Loucy (cell line): ENCODE measurements around the gene SMARCD3.

Experiments used
- H2AFZ ChIP-seq: fragments of 200-600 bp; sonication (generic); 2 replicates; pipeline ENCODE4 v1.6.0; 2016; ENCODE audit warnings: antibody characterized with exemption, mild to moderate bottlenecking, low read length, moderate library complexity
- H3F3A ChIP-seq: fragments of 200-600 bp; 2 replicates; pipeline ENCODE4 v1.6.0; 2016; ENCODE audit warnings: antibody characterized with exemption, low read depth, mild to moderate bottlenecking
- H3K27me3 ChIP-seq: fragments of 200-600 bp; sonication (generic); 2 replicates; pipeline ENCODE4 v1.6.1; 2014; ENCODE audit warnings: low read length, mild to moderate bottlenecking; ENCODE audit not compliant: insufficient read depth, poor library complexity, severe bottlenecking
- H3K36me3 ChIP-seq: fragments of 200-600 bp; sonication (generic); 2 replicates; pipeline ENCODE4 v1.6.1; 2016; ENCODE audit warnings: low read length; ENCODE audit not compliant: insufficient read depth
- H3K4me1 ChIP-seq: fragments of 200-600 bp; sonication (generic); 2 replicates; pipeline ENCODE4 v1.5.1; 2014; ENCODE audit warnings: low read length, mild to moderate bottlenecking; ENCODE audit not compliant: insufficient read depth, poor library complexity, severe bottlenecking
- H3K4me2 ChIP-seq: fragments of 200-600 bp; sonication (generic); 2 replicates; pipeline ENCODE4 v1.6.0; 2014; ENCODE audit warnings: antibody characterized with exemption, low read length, low read depth, mild to moderate bottlenecking; ENCODE audit not compliant: poor library complexity, severe bottlenecking
- H3K4me3 ChIP-seq: fragments of 200-600 bp; sonication (generic); 2 replicates; pipeline ENCODE4 v1.5.1; 2014; ENCODE audit warnings: low read length, mild to moderate bottlenecking, mixed read lengths; ENCODE audit not compliant: poor library complexity, severe bottlenecking
- H3K79me2 ChIP-seq: fragments of 200-600 bp; sonication (generic); 2 replicates; pipeline ENCODE4 v1.6.1; 2014; ENCODE audit warnings: low read length; ENCODE audit not compliant: insufficient read depth
- H3K9ac ChIP-seq: fragments of 200-600 bp; sonication (generic); 2 replicates; pipeline ENCODE4 v1.6.0; 2014; ENCODE audit warnings: mild to moderate bottlenecking, low read depth, low read length, moderate library complexity; ENCODE audit not compliant: poor library complexity, severe bottlenecking
- H3K9me2 ChIP-seq: fragments of 200-600 bp; sonication (generic); replicated peaks from 2 replicates; pipeline ENCODE4 v1.6.1; 2016; ENCODE audit warnings: low read depth, low read length, mixed read lengths
- H3K9me3 ChIP-seq: fragments of 200-600 bp; sonication (generic); 2 replicates; pipeline ENCODE4 v1.6.1; 2014; ENCODE audit warnings: mild to moderate bottlenecking, antibody characterized with exemption, low read length, low read depth; ENCODE audit not compliant: insufficient read depth
- H4K20me1 ChIP-seq: fragments of 200-600 bp; sonication (generic); 2 replicates; pipeline ENCODE4 v1.6.0; 2014; ENCODE audit warnings: antibody characterized with exemption, low read length, mild to moderate bottlenecking; ENCODE audit not compliant: insufficient read depth, poor library complexity, severe bottlenecking
- CTCF ChIP-seq: fragments of 200-600 bp; sonication (generic); conservative IDR thresholded peaks from 2 replicates; pipeline ENCODE4 v1.5.1; 2014; ENCODE audit warnings: mild to moderate bottlenecking, antibody characterized with exemption, low read length
- EZH2phosphoT487 ChIP-seq: fragments of 200-600 bp; IDR thresholded peaks from 2 replicates; pipeline ENCODE4 v1.6.1; 2018; ENCODE audit warnings: antibody characterized with exemption, mild to moderate bottlenecking, moderate library complexity, borderline replicate concordance

Gene SMARCD3

GRCh38 chr7:151248346-151249033 lies at the start of gene SMARCD3:
Gene SMARCD3, minus strand, starts transcription at chr7:151248694. Its CDS starts 132 bp downstream, at chr7:151248562.
- no peaks in the 10 kb centered on the region for H3K36me3 ChIP-seq
- H3K9me2 ChIP-seq, result no peaks in the 10 kb centered on the region
- peaks cover 20% of the 10 kb centered on the region for H3K4me1 ChIP-seq
- no peaks in the 10 kb centered on the region for H3K79me2 ChIP-seq
- no peaks in the 10 kb centered on the region for H3F3A ChIP-seq
- H3K4me3 ChIP-seq, result peak within 1 kb of the TSS; percentile 74
- H3K9me3 ChIP-seq, result no peaks in the 10 kb centered on the region
- H3K9ac ChIP-seq, result peak within 1 kb of the TSS; percentile 60
- H3K27me3 ChIP-seq, result no peaks in the 10 kb centered on the region
- peak within 1 kb of the TSS; percentile 89 for H3K4me2 ChIP-seq
- no peaks in the 10 kb centered on the region for H4K20me1 ChIP-seq
- TF ChIP-seq CTCF (no peak), EZH2phosphoT487 (no peak)
- H2AFZ ChIP-seq, result peak within 1 kb of the TSS; percentile 89

GRCh38 chr7:151296202-151296992 lies 47.9 kb upstream of the SMARCD3 start:
- no peaks in the 10 kb centered on the region for H3K4me1 ChIP-seq

GRCh38 chr7:151292850-151293249 lies 44.4 kb upstream of the SMARCD3 start:
- Histone ChIP-seq H3K4me1 (no peaks in the 10 kb centered on the region), H2AFZ (no peak overlapping the region), H3K4me3 (no peak overlapping the region), H3K9me2 (no peaks in the 10 kb centered on the region), H3K27me3 (no peaks in the 10 kb centered on the region), H3K9me3 (peaks cover 7% of the 10 kb centered on the region; the same call in 1 of the 2 replicates), H3F3A (no peaks in the 10 kb centered on the region), H3K9ac (no peak overlapping the region), H4K20me1 (no peaks in the 10 kb centered on the region), H3K4me2 (no peak overlapping the region), H3K36me3 (no peaks in the 10 kb centered on the region), H3K79me2 (no peaks in the 10 kb centered on the region)
- TF ChIP-seq EZH2phosphoT487 (no peak), CTCF (no peak)

More at GRCh38 chr7:151296202-151296992, 47.9 kb upstream of the SMARCD3 start:
- no peaks in the 10 kb centered on the region for H3K36me3 ChIP-seq
- H3K9ac ChIP-seq, result no peak overlapping the region
- no peaks in the 10 kb centered on the region for H3K79me2 ChIP-seq
- no peak overlapping the region for H3K4me2 ChIP-seq
- peaks cover 7% of the 10 kb centered on the region; the same call in 1 of the 2 replicates for H3K9me3 ChIP-seq
- H3K27me3 ChIP-seq, result no peaks in the 10 kb centered on the region
- no peak for TF ChIP-seq CTCF
- TF ChIP-seq EZH2phosphoT487, result no peak
- H3K9me2 ChIP-seq, result no peaks in the 10 kb centered on the region
- no peak overlapping the region for H3K4me3 ChIP-seq
- H3F3A ChIP-seq, result no peaks in the 10 kb centered on the region
- H2AFZ ChIP-seq, result no peak overlapping the region
- no peaks in the 10 kb centered on the region for H4K20me1 ChIP-seq
